Thyroid gland (tissue), 4 donors: ENCODE results near the gene SURF4. TPM values are rescaled to one million over a fixed set of nuclear protein-coding genes. Genes with fewer than 3 reads are reported as not detected.

Source experiments
- DNase-seq, 2 donors: peaks; one replicate each; pipeline ENCODE4 v3.0.0-alpha.2; 2019
- H3K27ac ChIP-seq, 3 donors: fragments of 200-600 bp; sonication (generic); 1 replicate in 2 of 3; 2 replicates in 1 of 3; pipeline ENCODE4 v1.5.1; 2016 to 2019; ENCODE audit warnings: mild to moderate bottlenecking in 1 of 3, moderate library complexity in 1 of 3
- H3K27me3 ChIP-seq: fragments of 200-600 bp; sonication (generic); one replicate; pipeline ENCODE4 v1.5.1; 2019
- H3K36me3 ChIP-seq, 2 donors: fragments of 200-600 bp; sonication (generic); one replicate each; pipeline ENCODE4 v1.5.1; 2016 to 2019
- H3K4me1 ChIP-seq, 2 donors: fragments of 200-600 bp; sonication (generic); one replicate each; pipeline ENCODE4 v1.5.1; 2017 to 2019
- H3K4me3 ChIP-seq, 3 donors: fragments of 200-600 bp; sonication (generic); replicated peaks in 1 of 3; 1 replicate in 2 of 3; 2 replicates in 1 of 3; pipeline ENCODE4 v1.5.1; 2016; ENCODE audit warnings: mild to moderate bottlenecking in 1 of 3
- H3K9me3 ChIP-seq: fragments of 200-600 bp; sonication (generic); one replicate; pipeline ENCODE4 v1.5.1; 2017
- CTCF ChIP-seq, 6 experiments: fragments of 200-600 bp in 3 of 6; fragments of 450-650 bp in 3 of 6; sonication (generic) in 3 of 6; IDR thresholded peaks; one replicate each; pipeline ENCODE4 v1.5.1; 2016 to 2019; ENCODE audit warnings: antibody characterized with exemption in 6 of 6, mild to moderate bottlenecking in 2 of 6, inconsistent platforms in 1 of 6, moderate library complexity in 1 of 6
- POLR2A ChIP-seq, 2 donors: fragments of 450-650 bp; IDR thresholded peaks; one replicate each; pipeline ENCODE4 v1.6.1; 2017; ENCODE audit warnings: antibody characterized with exemption in 2 of 2, mild to moderate bottlenecking in 2 of 2, moderate library complexity in 1 of 2
- WGBS, 2 donors: methylation state at CpG; one replicate each; pipeline ENCODE4 v1.1.5; 2017; 5-methylcytosine and 5-hydroxymethylcytosine counted together
- intact Hi-C: fragments of 100-400 bp; cut with DNase I; formaldehyde crosslinking; loops from one replicate; pipeline ENCODE4 v1.15.1; 2023
- total RNA-seq, 4 donors: library from RNA; depleted of rRNA; stranded (reverse); fragments of >200 nt; gene quantifications; one replicate each; pipeline ENCODE4 v1.2.3, GENCODE V29; 2016

The SURF4 gene
- total RNA-seq, 4 donors from 2014 or later, result 165 to 253 (median 226) TPM

GRCh38 chr9:133368249-133368881 lies 7.5 kb downstream of the SURF4 start:
- Histone ChIP-seq H3K4me1 (peaks cover 23 to 54% of the 10 kb centered on the region in 2 donors), H3K36me3 (peaks cover 30 to 44% of the 10 kb centered on the region in 2 donors), H3K27me3 (no peaks in the 10 kb centered on the region), H3K27ac (no peak overlapping the region), H3K9me3 (no peaks in the 10 kb centered on the region), H3K4me3 (no peak overlapping the region)
- intact Hi-C loops, result no loop called here
- WGBS, 2 donors, result 71 to 77% methylated on average over 17 to 18 of the region's 18 CpGs
- no peak for TF ChIP-seq POLR2A (IDR thresholded peaks at IDR 0.05)
- DNase-seq, result no peak

GRCh38 chr9:133367778-133368177 lies 8.1 kb downstream of the SURF4 start:
- peaks cover 18 to 48% of the 10 kb centered on the region in 2 donors for H3K4me1 ChIP-seq
- no peaks in the 10 kb centered on the region for H3K27me3 ChIP-seq
- H3K27ac ChIP-seq, result no peak overlapping the region
- H3K36me3 ChIP-seq, result peaks cover 34 to 44% of the 10 kb centered on the region in 2 donors
- TF ChIP-seq POLR2A (IDR thresholded peaks at IDR 0.05) (no peak), CTCF (IDR thresholded peaks at IDR 0.05) (no peak)
- no peak overlapping the region for H3K4me3 ChIP-seq
- intact Hi-C loops, result no loop called here
- WGBS, 2 donors, result 71 to 83% methylated on average over 10 of the region's 10 CpGs
- no peak for DNase-seq
- H3K9me3 ChIP-seq, result no peaks in the 10 kb centered on the region

GRCh38 chr9:133367221-133367620 lies 8.6 kb downstream of the SURF4 start:
- Histone ChIP-seq H3K9me3 (no peaks in the 10 kb centered on the region), H3K4me1 (peaks cover 15 to 42% of the 10 kb centered on the region in 2 donors), H3K27me3 (no peaks in the 10 kb centered on the region), H3K27ac (no peak overlapping the region), H3K36me3 (peaks cover 40 to 47% of the 10 kb centered on the region in 2 donors), H3K4me3 (no peak overlapping the region)
- WGBS, 2 donors, result 88 to 92% methylated on average over 8 to 19 of the region's 22 CpGs
- TF ChIP-seq POLR2A (IDR thresholded peaks at IDR 0.05) (no peak), CTCF (IDR thresholded peaks at IDR 0.05) (no peak)
- DNase-seq, result no peak
- intact Hi-C loops, result no loop called here

- no peak for DNase-seq
- Histone ChIP-seq H3K36me3 (peaks cover 46 to 55% of the 10 kb centered on the region in 2 donors), H3K27me3 (no peaks in the 10 kb centered on the region), H3K9me3 (no peaks in the 10 kb centered on the region), H3K4me3 (no peak overlapping the region), H3K4me1 (peaks cover 7 to 34% of the 10 kb centered on the region in 2 donors), H3K27ac (no peak overlapping the region)
- no peak for TF ChIP-seq CTCF (IDR thresholded peaks at IDR 0.05)
- no peak for TF ChIP-seq POLR2A (IDR thresholded peaks at IDR 0.05)
- intact Hi-C loops, result no loop called here
- 94 to 95% methylated on average over 11 of the region's 11 CpGs for WGBS, 2 donors
Observed at GRCh38 chr9:133366435-133366834, 9.4 kb downstream of the SURF4 start.

GRCh38 chr9:133362359-133363044 lies 13.4 kb downstream of the SURF4 start:
- WGBS, 2 donors, result 93 to 96% methylated on average over 12 to 13 of the region's 15 CpGs
- intact Hi-C loops, result no loop called here
- Histone ChIP-seq H3K27me3 (no peaks in the 10 kb centered on the region), H3K9me3 (no peaks in the 10 kb centered on the region), H3K36me3 (peaks cover 56 to 63% of the 10 kb centered on the region in 2 donors), H3K4me3 (no peak overlapping the region), H3K27ac (no peak overlapping the region), H3K4me1 (peaks cover 2 to 7% of the 10 kb centered on the region in 2 donors)
- DNase-seq, result no peak
- TF ChIP-seq POLR2A (IDR thresholded peaks at IDR 0.05) (no peak), CTCF (IDR thresholded peaks at IDR 0.05) (no peak)
